Suprapubic skin (tissue), 4 donors: Measurements from ENCODE around the gene PARN.

ENCODE experiments used
- POLR2A ChIP-seq, 2 donors: fragments of 450-650 bp; IDR thresholded peaks; one replicate each; pipeline ENCODE4 v1.6.1; 2017; ENCODE audit warnings: antibody characterized with exemption in 2 of 2, mild to moderate bottlenecking in 2 of 2, moderate library complexity in 2 of 2
- POLR2AphosphoS5 ChIP-seq, 3 donors: sonication (generic); formaldehyde crosslinking; IDR thresholded peaks; one replicate each; pipeline ENCODE4 v1.6.1; 2017; ENCODE audit warnings: antibody characterized with exemption in 3 of 3
- TF ChIP-seq, protein P1 (sequence below), 2 donors: fragments of 200-600 bp in 1 of 2; fragments of 450-650 bp in 1 of 2; sonication (generic) in 1 of 2; IDR thresholded peaks; one replicate each; pipeline ENCODE4 v1.5.1; 2016 to 2019; ENCODE audit warnings: antibody characterized with exemption in 2 of 2, mild to moderate bottlenecking in 1 of 2, moderate library complexity in 1 of 2

DNA sequence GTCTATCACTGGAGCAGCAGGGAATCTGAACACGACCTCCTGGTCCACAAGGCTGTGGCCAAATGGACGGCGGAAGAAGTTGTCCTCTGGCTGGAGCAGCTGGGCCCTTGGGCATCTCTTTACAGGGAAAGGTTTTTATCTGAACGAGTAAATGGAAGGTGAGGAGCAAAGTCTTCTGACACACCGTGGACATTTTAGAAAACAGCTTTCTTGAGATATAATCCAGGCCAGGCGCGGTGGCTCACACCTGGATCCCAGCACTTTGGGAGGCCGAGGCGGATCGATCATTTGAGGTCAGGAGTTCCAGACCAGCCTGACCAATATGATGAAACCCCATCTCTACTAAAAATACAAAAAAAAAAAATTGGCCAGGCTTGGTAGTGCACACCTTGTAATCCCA is 19.8 kb upstream of the PARN start:
- TF ChIP-seq POLR2A (IDR thresholded peaks at IDR 0.05) (no peak), POLR2AphosphoS5 (IDR thresholded peaks at IDR 0.05) (no peak)
- TF ChIP-seq, protein P1, sequence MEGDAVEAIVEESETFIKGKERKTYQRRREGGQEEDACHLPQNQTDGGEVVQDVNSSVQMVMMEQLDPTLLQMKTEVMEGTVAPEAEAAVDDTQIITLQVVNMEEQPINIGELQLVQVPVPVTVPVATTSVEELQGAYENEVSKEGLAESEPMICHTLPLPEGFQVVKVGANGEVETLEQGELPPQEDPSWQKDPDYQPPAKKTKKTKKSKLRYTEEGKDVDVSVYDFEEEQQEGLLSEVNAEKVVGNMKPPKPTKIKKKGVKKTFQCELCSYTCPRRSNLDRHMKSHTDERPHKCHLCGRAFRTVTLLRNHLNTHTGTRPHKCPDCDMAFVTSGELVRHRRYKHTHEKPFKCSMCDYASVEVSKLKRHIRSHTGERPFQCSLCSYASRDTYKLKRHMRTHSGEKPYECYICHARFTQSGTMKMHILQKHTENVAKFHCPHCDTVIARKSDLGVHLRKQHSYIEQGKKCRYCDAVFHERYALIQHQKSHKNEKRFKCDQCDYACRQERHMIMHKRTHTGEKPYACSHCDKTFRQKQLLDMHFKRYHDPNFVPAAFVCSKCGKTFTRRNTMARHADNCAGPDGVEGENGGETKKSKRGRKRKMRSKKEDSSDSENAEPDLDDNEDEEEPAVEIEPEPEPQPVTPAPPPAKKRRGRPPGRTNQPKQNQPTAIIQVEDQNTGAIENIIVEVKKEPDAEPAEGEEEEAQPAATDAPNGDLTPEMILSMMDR (IDR thresholded peaks at IDR 0.05): no peak
